ENCODE measurements around the gene OVOL3.

DNA sequence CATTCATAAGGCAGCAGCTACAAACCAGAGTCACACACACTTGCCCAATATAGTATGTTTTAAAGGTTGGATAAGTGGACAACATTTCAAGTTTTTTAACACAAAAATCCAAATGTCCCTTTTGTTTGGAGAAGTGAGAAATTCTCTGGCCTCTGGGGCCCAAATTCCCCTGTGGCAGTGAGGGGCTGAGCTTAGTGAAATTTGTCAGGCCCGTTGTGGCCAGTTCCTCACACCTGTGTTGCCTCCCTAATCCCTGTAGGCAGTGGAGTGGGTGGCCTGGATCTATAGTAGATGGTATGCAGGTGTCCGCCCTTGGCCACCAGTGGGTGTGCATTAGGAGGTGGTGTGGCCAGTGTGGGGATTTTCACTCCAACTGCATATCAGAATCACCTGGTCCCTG is 49.6 kb upstream of the OVOL3 start:
- no peak for TF ChIP-seq POLR2AphosphoS5 (IDR thresholded peaks at IDR 0.05; ENCODE audit: insufficient read depth in 1 of 2, low read depth in 1 of 2)
- TF ChIP-seq, protein P1, sequence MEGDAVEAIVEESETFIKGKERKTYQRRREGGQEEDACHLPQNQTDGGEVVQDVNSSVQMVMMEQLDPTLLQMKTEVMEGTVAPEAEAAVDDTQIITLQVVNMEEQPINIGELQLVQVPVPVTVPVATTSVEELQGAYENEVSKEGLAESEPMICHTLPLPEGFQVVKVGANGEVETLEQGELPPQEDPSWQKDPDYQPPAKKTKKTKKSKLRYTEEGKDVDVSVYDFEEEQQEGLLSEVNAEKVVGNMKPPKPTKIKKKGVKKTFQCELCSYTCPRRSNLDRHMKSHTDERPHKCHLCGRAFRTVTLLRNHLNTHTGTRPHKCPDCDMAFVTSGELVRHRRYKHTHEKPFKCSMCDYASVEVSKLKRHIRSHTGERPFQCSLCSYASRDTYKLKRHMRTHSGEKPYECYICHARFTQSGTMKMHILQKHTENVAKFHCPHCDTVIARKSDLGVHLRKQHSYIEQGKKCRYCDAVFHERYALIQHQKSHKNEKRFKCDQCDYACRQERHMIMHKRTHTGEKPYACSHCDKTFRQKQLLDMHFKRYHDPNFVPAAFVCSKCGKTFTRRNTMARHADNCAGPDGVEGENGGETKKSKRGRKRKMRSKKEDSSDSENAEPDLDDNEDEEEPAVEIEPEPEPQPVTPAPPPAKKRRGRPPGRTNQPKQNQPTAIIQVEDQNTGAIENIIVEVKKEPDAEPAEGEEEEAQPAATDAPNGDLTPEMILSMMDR (IDR thresholded peaks at IDR 0.05) = no peak

All from vagina (tissue), 2 donors.